ENCODE measurements around the gene LRGUK.
"Not testable (repeated sequence)": the region's sequence is repeated elsewhere in the genome, so short reads cannot be mapped to it uniquely, and the experiment has no call there.

Gene LRGUK, protein sequence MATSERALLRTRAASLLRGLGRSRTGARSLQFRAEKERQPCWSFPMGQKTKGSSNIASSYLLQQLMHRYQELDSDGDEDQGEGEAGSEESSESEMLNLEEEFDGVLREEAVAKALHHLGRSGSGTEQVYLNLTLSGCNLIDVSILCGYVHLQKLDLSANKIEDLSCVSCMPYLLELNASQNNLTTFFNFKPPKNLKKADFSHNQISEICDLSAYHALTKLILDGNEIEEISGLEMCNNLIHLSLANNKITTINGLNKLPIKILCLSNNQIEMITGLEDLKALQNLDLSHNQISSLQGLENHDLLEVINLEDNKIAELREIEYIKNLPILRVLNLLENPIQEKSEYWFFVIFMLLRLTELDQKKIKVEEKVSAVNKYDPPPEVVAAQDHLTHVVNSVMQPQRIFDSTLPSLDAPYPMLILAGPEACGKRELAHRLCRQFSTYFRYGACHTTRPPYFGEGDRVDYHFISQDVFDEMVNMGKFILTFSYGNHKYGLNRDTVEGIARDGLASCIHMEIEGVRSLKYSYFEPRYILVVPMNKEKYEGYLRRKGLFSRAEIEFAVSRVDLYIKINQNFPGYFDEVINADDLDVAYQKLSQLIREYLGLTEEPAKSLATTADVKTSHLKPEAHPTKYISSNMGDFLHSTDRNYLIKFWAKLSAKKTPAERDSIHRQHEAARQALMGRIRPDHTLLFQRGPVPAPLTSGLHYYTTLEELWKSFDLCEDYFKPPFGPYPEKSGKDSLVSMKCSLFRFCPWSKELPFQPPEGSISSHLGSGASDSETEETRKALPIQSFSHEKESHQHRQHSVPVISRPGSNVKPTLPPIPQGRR
- 0.23 to 2.1 (median 0.72) reads per million in 4 donors for total RNA-seq

DNA sequence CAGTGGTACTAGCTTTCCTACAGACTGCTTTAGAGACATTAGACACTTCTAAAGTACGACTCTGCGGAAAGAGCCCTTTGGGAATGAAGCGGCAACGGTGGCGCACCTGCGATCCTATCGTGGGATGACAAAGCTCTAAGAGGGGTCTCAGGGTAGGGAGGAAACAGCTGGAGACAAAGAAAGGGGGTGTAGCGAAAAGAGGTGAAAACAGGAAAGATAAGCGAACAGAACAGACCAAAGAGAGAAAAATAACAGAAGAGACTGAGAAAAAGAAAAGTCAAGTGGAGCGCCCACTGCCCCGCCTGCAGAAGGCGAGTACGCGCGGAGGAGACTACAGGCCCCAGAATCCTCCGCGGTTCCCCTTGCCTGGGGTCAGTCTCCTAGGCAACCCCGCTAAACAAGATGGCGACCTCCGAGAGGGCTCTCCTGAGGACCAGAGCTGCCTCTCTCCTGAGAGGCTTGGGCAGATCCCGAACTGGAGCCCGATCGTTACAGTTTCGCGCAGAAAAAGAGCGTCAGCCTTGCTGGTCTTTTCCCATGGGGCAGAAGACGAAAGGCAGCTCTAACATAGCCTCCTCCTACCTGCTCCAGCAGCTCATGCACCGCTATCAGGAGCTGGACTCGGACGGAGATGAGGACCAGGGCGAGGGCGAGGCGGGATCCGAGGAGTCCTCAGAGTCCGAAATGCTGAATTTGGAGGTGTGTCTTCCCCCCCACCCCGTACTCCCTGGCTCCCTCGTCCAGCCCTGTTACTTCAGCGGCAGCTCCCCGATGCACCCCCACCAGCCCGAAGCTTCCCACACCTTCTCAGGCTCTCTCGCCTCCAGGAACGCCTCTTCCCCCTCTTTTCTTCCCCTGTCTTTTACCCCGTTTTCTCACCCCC lies at the start of gene LRGUK:
LRGUK (plus strand) TSS at position 375 of the 883 bp plus-strand sequence; CDS start at position 403, 28 bp downstream.
- peak; percentile 48 to 69 (median 62) for DNase-seq

DNA sequence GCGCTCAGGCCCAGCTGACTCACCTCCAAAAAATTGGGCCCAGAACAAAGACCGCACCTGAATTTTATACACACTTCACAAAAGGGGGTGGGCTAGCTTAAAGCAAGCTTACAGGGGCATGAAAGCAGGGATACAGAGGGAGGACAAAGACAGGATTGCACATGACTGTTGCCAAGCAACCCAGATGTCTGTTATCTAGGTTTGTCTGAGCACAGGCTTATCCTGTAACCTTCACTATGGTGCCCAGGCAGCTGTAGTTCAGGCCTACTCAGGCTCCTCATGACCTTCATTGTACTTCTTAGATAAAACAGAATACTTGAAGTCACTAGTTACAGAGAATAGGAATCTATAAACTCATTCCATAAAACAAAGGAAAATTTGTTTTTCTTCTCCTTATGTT lies 49.6 kb upstream of the LRGUK start:
- DNase-seq: not testable (repeated sequence)

- no peak for DNase-seq
Measured at GRCh38 chr7:134078991-134079390, 48.1 kb upstream of the LRGUK start.

DNA sequence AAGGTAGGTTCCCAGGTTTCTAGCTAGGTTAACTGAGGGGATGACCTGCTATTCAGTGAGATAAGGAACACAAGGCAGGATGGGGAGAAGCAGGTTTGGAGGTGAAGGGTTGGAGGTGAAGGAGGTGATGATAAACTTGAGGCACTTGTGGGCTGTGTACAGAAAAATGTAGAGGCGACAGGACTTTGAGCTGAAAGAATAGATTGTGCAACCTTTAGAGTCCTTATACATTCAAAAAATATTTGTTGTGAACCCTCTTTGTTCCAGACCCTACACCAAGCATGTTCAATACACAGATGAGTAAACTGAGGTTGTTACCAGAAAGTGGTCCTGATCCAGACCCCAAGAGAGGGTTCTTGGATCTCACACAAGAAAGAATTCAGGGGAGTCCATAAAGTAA lies 45.4 kb upstream of the LRGUK start:
- DNase-seq: no peak

DNA sequence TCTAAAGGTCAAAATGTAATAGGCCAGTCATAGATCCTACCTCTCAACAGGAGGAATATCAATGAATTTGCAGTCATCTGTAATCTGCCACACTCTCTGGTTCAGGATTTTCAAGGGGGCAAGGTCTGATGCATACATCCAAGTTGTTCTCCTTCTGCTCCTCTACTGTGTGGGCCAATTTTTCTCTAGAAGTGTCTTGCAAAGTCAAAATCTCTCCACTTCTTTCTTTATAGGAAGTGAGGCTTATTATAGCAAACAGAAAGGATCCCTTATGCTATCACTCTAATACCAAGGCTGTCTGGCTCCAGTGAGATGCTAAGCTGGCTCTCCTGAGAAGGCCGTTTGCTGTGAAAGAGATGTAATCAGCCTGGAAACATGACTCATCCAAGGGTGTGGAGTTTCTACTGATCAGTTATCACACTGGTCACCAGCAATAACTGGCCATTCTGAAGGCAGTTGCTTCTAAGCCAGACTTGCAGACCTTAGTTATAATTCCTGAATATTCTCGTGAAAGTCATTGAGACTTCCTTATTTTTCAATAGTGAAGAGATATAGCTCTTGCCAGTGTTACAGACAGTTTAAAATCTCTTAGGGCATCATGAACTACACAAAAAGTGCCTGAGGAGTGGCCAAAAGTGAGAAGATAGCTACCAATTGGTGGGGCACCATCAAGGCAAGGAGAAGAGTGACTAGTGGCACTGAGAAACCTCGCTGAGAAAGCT lies 43.2 kb upstream of the LRGUK start:
- no peak for DNase-seq

DNA sequence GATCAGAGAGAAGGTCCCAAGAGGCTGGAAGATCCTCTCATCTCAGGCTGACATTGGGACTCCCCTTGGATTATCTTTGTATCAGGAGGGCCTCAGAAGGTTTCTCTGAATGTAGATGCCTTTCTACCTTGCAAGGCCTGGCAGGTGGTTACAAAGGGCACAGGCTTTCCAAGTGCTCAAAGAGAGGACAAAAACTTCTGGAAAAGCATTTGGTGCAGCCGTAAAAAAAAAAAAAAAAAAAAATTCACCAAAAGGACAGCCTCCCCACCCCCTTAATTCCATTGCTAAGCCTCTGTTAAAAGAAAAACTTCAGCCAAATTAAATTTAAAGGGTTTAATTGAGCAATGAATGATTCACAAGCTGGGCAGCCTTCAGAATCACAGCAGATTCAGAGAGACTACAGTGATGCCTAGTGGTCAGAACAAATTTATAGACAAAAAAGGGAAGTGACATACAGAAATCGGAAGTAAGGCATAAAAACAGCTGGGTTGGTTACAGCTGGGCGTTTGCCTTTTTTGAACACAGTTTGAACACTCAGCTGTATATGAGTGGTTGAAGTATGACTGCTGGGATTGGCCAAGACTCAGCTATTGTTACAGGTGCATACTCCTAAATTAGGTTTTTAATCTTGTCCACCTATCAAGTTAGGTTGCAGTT lies 42.5 kb upstream of the LRGUK start:
- no peak for DNase-seq

- no peak for DNase-seq
Measured at GRCh38 chr7:134085311-134085710, 41.8 kb upstream of the LRGUK start.

DNA sequence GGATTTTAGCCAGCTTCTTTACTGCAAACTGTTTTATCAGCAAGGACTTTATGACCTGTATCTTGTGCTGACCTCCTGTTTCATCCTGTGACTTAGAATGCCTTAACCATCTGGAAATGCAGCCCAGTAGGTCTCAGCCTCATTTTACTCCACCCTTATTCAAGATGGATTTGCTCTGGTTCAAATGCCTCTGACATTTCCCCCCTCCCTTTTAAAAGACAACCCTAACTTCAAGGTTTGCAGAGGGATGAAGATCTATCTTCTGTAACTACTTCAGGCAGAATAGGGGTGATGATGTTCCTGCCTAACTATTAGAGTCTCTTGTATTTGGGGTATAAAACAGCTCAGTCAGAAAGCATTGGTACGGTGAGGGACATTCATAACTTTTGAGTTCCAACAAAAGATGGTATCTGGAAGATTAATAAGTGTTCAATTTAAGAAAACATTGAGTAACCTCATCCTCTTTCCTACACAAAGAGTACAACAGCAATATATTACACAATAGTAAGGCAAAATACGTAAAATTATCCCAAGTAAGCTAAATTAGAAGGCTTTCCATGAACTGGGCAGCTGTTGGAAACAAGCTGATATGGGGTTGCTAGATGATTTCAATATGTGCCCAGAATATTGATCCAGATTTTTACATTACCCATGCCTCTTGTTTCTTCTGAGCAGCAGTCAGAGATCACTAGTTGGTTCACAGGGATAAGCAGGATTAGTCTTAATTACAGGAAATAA lies 40.0 kb upstream of the LRGUK start:
- no peak for DNase-seq

DNA sequence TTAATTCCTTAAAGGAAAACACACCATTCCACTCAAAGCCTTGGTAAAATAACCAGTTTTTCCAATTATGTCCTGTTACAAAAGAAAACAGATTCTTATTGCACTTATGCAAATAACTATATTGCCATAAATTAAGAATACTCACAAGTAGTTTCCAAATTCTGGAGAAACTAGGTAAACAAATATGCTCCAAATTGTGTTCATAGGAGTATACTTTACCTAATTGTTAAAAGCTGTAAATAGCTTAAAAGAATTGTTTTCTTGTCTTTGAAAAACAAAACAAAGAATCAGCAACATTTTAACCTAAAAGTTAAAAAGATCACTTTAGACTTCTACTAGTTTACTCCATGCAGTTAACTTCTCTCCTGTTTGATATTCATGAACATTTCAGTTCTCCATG lies 38.9 kb upstream of the LRGUK start:
- no peak for DNase-seq

GRCh38 chr7:134089446-134089845 lies 37.7 kb upstream of the LRGUK start:
- no peak for DNase-seq

DNA sequence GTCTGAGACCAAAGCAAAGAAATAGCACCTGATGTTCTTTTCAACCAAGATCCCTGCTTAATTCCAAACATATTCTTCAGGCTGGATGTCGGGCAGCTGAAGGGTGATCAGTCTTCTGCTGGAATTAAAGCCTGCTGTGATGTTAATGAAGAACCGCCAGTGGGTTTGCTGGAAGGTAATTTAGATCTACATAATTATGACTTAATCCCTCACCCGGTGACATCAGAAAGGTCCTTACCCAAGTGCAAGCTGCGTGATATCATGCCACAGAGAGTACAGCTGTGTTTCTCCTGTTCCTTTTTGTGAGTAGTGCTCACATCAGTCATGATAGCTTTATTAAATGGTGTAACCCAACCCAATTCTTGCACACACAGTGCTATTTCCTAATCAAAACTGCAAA lies 29.1 kb upstream of the LRGUK start:
- DNase-seq: no peak

DNA sequence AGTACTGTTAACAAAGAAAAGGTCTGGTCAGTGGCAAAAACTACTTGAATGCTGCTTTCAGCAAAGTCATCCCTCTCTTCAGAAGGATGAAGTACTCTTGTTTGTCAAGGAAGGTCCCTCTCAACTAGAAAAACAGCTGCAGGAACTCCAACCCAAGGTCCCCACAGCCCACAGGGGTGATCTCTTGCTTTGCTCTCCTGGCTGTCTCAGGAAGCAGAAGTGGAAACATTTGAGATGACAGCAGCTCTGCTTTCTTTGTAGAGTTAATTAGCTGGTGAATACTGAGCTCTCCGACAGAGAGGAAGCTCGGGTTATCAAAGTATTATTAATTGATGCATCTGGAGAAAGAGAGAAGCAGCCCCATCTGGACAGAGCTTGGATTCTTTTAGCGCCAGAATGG lies 25.4 kb upstream of the LRGUK start:
- no peak for DNase-seq

- DNase-seq: peak in 1 of 5 donors; percentile 2
Measured at GRCh38 chr7:134104166-134104565, 23.0 kb upstream of the LRGUK start.

GRCh38 chr7:134105841-134106240 lies 21.3 kb upstream of the LRGUK start:
- no peak for DNase-seq

GRCh38 chr7:134108802-134109201 lies 18.3 kb upstream of the LRGUK start:
- no peak for DNase-seq

- no peak for DNase-seq
Measured at GRCh38 chr7:134113655-134114054, 13.5 kb upstream of the LRGUK start.

DNA sequence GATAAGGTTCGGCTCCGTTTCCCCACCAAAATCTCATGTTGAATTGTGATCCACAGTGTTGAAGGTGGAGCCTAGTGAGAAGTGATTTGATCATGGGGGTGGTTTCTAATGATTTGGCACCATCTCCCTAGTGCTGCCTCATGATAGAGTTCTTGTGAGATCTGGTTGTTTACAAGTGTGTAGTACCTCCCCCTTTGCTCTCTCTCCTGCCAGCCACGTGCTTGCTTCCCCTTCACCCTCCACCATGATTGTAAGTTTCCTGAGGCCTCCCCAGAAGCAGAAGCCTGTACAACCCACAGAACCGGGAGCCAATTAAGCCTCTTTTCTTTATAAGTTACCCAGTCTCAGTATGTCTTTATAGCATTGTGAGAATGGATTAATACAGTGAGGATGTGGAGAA lies 12.1 kb upstream of the LRGUK start:
- DNase-seq: no peak

- DNase-seq: no peak
Measured at GRCh38 chr7:134120405-134120804, 6.7 kb upstream of the LRGUK start.

DNA sequence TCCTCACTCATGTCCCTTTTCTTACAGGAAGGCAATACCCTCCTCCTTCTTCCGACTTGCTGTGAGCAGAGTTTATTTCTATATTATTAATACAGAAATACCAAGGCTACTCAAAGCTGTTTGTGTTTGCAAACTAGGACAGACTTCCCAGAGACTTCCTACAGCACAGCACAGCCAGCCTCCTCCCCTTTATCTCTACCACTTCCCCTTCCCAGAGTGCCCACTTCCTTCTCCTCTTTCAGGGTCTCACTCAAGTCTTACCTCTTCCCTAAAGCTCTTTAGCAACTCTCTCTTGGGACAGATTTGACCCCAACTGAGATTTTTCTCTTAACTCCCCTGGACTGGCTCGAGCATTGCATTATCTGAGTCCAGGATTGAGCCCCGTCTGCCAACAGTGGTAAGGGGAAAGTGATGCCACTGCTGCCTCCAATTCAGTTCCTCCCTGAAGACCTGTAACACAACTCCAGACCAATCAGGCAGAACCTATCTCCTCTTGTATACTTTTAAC lies 5.5 kb upstream of the LRGUK start:
- DNase-seq: no peak

DNA sequence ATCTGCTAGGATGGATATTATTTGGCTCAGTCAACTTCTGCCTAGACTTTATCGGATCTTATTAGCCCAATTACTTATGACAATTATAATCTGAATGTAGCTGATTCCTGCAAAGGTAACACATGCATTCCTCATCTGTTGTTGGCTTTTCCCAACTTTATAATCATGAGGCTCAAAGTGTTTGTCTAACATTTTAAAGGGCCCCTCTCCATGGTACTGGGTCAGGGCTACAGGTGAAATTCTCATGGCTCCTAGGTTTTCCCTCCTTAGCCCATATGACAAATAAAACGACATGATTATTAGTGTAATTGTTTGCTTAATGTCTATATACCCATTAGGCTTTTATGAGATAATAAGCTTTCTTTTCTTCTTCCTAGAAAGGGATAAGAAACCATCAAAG lies 4.2 kb upstream of the LRGUK start:
- no peak for DNase-seq

- DNase-seq: no peak
Measured at GRCh38 chr7:134126146-134126545, 994 bp upstream of the LRGUK start.

All from T-helper 1 cell (primary cell).